Activated CD8-positive, alpha-beta memory T cell treated with anti-CD3 and anti-CD28 coated beads for 36 hours (primary cell): ENCODE measurements around the gene RANGRF. TPM values are rescaled to one million over a fixed set of nuclear protein-coding genes. Genes with fewer than 3 reads are reported as not detected.

Experiments used
- CTCF ChIA-PET: fragments of 350-600 bp; sonication (Branson Sonifier 250); formaldehyde crosslinking; loops from one replicate; lab custom pipeline; 2021; ENCODE audit warnings: antibody characterized with exemption; lab: Charles Lee
- POLR2A ChIA-PET: fragments of 350-600 bp; sonication (Branson Sonifier 250); formaldehyde crosslinking; loops from one replicate; lab custom pipeline; 2021; ENCODE audit warnings: antibody characterized with exemption; lab: Charles Lee
- total RNA-seq, 2 experiments: library from RNA; stranded (reverse); gene quantifications; one replicate each; pipeline ENCODE4 v1.2.3, GENCODE V29; 2021

RANGRF gene
- total RNA-seq, 2 experiments from 2014 or later: 65.8 to 66.1 TPM

GRCh38 chr17:8332128-8332527 lies 43.7 kb downstream of the RANGRF start:
- ChIA-PET POLR2A (interaction anchor here (0.6 kb wide), 2 partner anchors 28 to 315 kb away, joined by 3 to 4 read pairs; no protein-coding TSS in a partner anchor), CTCF (interaction anchor here (1.5 to 1.8 kb wide), 2 partner anchors 12 to 83 kb away, joined by 3 read pairs; partner anchors contain the start of gene PFAS)

- CTCF ChIA-PET: interaction anchor here (1.5 to 1.8 kb wide), 2 partner anchors 13 to 83 kb away, joined by 3 read pairs; partner anchors contain the start of gene PFAS
- POLR2A ChIA-PET: no interaction called here
These were observed 44.2 kb downstream of the RANGRF start for GRCh38 chr17:8332688-8333087.

GRCh38 chr17:8333281-8333680 lies 44.8 kb downstream of the RANGRF start:
- ChIA-PET POLR2A (no interaction called here), CTCF (interaction anchor here (1.8 kb wide), 1 partner anchor 84 kb away, joined by 3 read pairs; the partner anchor contains the start of gene PFAS)

GRCh38 chr17:8337802-8338752 lies 49.6 kb downstream of the RANGRF start:
- ChIA-PET POLR2A (no interaction called here), CTCF (interaction anchor here (0.6 kb wide), 1 partner anchor 839 kb away, joined by 5 read pairs; no protein-coding TSS in a partner anchor)

GRCh38 chr17:8338753-8339140 lies 50.3 kb downstream of the RANGRF start:
- POLR2A ChIA-PET: no interaction called here

GRCh38 chr17:8339540-8339939 lies 51.1 kb downstream of the RANGRF start, which contains the start of gene ODF4:
TSS of gene ODF4 (plus strand) at chr17:8339840. CDS start at chr17:8340052, 212 bp downstream.
- ChIA-PET POLR2A (no interaction called here), CTCF (no interaction called here)

More at GRCh38 chr17:8338753-8339140, 50.3 kb downstream of the RANGRF start:
- CTCF ChIA-PET: no interaction called here

Other genes starting within 250 kb of the RANGRF start
- not detected for gene ALOX15B, start 249.6 kb upstream of the RANGRF start, total RNA-seq
- 1 to 10 TPM; 1.7 TPM for gene ALOX12B, start 201.0 kb upstream of the RANGRF start, total RNA-seq
- gene ALOXE3, start 170.2 kb upstream of the RANGRF start, total RNA-seq: under 1 TPM in 1 of 2 experiments, not detected in 1; 0.19 TPM
- 1 to 10 TPM; 2.9 to 3.1 TPM for gene HES7, start 164.6 kb upstream of the RANGRF start, total RNA-seq
- gene PER1, start 136.3 kb upstream of the RANGRF start, total RNA-seq: 10 to 100 TPM; 43.1 to 45.4 TPM
- 10 to 100 TPM; 26.3 to 26.6 TPM for gene VAMP2, start 125.7 kb upstream of the RANGRF start, total RNA-seq
- gene TMEM107, start 112.3 kb upstream of the RANGRF start, total RNA-seq: 10 to 100 TPM; 20.2 to 21.0 TPM
- 1 to 10 TPM; 6.6 to 7.0 TPM for gene BORCS6, start 98.5 kb upstream of the RANGRF start, total RNA-seq
- 100 to 1,000 TPM; 112 to 117 TPM for gene AURKB, start 78.1 kb upstream of the RANGRF start, total RNA-seq
- gene CTC1, start 40.6 kb upstream of the RANGRF start, total RNA-seq: 10 to 100 TPM; 58.7 to 60.7 TPM
- gene PFAS, start 39.4 kb upstream of the RANGRF start, total RNA-seq: 100 to 1,000 TPM; 191 to 203 TPM
- gene SLC25A35, start 6.7 kb downstream of the RANGRF start, total RNA-seq: 1 to 10 TPM; 3.6 to 4.1 TPM
- not detected for gene ARHGEF15, start 21.6 kb downstream of the RANGRF start, total RNA-seq
- not detected for gene ODF4, start 51.2 kb downstream of the RANGRF start, total RNA-seq
- 1,000 to 10,000 TPM; 2,480 to 2,528 TPM for gene RPL26, start 94.5 kb downstream of the RANGRF start, total RNA-seq
- not detected for gene RNF222, start 109.2 kb downstream of the RANGRF start, total RNA-seq
- 10 to 100 TPM; 49.5 to 52.4 TPM for gene NDEL1, start 147.2 kb downstream of the RANGRF start, total RNA-seq